Dedifferentiated amniotic fluid mesenchymal stem cell (primary cell): ENCODE measurements around the gene CCDC179.

ENCODE experiments used
- DNase-seq: peaks from one replicate; pipeline ENCODE4 v3.0.0-alpha.2; 2016; ENCODE audit errors: extremely low spot score

Gene CCDC179

DNA sequence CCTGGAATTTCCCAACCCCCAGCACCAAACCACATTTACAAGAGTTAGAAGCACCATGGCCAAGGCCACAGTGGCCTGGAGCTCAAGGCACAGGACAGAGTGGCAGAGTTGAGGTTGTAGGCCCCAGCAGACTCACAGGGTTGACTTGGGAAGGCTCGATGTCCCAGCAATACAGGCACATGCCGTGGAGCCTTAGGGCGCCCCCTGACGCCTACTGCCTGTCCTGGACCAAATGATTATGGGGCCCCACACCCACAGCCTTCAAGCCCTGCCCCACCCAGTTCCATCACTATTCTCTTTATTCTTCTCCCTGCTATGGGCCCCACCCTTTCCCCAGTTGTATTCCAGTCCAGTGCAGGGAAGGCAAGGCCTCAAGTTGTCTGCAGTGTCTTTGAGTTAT, at the start of gene CCDC179:
Gene CCDC179, minus strand, starts transcription at position 234 of the 400 bp plus-strand sequence. Its CDS starts 53 bp downstream, at position 181.
- DNase-seq: no peak

- no peak for DNase-seq
These were observed 43.5 kb upstream of the CCDC179 start for GRCh38 chr11:22903782-22904181.

DNA sequence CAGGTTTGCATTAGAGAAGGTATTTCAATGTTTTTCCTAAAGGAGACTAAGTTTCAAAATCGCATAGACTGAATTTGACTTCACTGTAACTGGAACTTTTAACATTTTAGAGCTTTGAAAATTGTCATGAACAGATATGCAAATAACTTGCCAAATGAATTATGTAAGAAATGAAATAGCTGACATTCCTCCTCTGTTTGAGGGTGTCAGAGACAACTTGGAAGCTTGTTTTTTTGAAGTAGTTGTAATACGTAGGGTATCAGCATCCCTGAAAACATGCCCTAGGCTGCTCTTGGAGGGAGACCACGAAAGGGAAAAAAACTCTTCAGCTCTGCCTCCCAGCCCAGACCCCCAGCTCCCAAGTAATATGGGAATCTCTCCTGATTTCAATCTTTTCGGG, 41.3 kb upstream of the CCDC179 start:
- no peak for DNase-seq

DNA sequence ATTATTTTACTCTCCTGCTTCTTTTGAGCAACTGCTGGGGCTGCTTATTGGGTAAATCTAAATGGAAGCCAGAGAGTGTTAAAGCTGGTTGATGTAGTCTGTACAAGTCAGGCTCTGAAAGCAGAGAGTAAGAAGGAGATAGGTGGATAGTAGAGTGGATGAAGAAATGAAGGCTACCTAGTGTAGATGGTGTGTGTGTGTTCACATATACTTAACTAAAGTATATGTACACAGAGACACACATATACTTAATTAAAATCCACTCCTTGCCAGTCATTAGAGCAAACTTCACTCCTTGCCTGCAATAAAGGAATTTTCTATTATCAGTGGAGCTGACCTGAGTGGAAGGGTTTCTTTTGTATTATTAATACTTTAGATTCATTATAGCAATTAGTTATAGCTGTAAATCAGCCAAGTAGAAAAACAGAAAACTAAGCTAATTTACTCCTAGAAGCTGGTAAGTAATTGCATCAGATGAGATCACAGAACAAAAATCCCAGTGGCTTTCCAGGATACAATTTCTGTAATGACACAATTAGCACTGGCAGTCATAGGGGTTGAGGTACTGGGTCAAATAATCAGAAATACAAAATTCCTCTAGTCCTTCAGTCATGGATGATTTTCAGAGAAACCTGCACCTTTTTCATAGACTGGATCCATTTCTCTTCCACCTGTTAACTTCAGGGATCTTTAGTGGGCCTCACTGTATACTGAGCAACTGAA, 40.7 kb upstream of the CCDC179 start:
- no peak for DNase-seq

DNA sequence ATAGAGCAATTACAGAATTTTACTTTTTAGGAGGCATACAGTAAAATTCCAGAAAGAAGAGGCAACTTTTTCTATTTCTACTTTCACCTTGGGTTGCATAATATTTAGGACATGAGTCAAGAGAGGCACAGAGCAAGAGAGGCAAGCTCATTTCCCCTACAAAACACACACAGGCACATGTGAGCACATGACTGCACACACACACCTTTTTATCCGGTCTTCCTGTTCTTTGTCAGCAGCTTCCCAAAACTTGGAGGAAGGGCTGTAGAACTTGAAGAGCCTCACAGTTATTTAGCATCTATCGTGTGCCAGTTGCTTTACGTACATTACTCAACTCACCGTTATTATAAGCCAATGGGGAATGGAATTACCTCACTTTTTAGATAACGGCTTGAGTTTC, 37.8 kb upstream of the CCDC179 start:
- DNase-seq: no peak

DNA sequence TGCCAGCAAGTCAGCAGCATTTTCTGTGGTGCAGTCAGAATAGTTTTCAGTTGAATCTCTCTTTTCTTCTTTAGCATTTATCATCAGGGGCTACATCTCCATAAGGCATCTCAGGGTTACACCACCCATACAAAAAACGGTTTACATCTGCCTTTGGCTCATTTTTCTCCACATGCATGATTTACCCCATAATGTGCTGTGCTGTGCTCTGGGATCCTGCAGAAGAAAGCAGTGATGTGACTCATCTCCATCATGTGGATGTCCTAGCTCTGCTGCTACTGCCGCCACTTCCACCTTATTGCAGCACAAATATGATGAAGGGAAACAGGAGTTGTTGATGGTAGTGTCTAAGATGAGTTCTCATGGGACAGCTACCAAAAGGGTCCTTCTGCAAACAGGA, 30.0 kb upstream of the CCDC179 start:
- DNase-seq: no peak

- DNase-seq: peak; percentile 73
These were observed 23.9 kb upstream of the CCDC179 start for GRCh38 chr11:22884217-22884616.

GRCh38 chr11:22879630-22880029, 19.4 kb upstream of the CCDC179 start:
- peak; percentile 67 for DNase-seq

GRCh38 chr11:22878604-22879003, 18.3 kb upstream of the CCDC179 start:
- no peak for DNase-seq

DNA sequence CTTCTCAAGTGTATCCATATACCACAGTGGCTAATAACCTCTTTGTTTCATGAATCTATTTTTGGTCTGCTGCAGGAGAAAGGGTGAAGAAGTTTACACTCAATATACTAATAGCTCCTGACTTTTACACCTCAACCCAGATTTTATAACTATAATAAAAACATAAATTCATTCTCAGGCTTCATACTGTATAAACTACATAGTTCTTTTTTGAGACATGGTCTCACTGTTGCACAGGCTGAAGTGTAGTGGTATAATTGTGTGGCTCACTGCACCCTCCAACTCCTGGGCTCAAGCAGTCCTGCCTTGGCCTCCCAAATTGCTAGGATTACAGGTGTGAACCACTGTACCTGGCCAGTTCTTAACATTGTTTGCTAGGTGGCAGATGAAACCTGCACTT, 17.8 kb upstream of the CCDC179 start:
- DNase-seq: no peak

DNA sequence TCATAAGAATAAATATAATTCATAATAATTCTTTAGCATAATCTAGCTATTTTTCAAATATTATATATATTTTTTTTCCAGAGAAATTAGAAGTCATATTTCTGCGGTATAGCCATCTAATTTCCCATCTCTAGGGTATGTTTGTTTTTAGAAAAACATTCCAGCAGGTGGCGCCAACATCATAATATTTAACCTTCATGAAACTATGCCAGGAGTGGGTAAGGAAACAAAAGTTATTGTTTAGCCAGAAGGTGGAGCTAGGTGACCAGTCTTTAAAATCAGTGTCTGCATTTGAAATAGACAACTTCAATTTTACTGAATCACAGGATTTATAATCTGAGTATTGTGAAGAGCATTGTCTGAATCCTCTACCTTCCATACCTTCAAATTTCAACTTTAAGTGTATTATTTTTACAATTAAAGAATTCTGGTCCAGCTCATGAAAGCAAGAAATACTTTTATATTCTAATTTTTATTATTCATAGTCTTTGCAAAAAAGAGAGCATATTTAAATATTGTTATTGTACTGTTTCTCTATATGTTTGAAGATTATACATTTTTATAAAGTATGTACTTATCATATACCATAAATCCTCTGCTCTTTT, 15.7 kb upstream of the CCDC179 start:
- peak; percentile 96 for DNase-seq

GRCh38 chr11:22869325-22869724, 9.1 kb upstream of the CCDC179 start:
- no peak for DNase-seq

GRCh38 chr11:22859756-22860155, 518 bp downstream of the CCDC179 start:
- DNase-seq: no peak

- no peak for DNase-seq
These were observed 8.8 kb downstream of the CCDC179 start for GRCh38 chr11:22851477-22851876.

- no peak for DNase-seq
These were observed 13.5 kb downstream of the CCDC179 start for GRCh38 chr11:22846726-22847125.

DNA sequence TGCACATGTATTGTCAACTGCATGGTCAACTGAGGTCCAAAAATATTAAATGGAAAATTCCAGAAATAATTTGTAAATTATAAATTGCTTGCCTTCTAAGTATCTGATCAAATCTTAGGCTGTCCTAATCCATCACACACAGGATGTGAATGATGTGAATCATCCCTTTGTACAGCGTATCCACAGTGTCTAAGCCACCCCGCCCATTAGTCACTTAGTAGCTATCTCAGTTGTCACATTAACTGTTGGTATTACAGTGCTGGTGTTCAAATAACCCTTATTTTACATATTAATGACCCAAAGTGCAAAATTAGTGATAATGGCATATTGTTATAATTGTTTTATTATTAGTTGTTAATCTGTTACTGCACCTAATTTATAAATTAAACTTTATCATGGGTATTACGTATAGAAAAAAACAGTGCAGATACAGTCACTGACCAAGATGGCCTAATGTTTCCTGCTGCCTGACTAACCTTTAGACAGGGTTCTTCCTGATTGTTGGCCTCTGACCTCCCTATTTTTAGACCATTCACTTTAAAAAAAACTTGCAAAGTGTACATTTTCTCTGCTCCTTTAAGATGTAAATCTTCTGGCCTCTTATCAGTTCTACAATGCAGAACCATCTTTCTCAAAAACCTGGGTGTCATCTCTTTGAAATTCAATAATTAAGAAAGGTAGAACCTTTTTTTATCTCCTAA, 27.8 kb downstream of the CCDC179 start:
- no peak for DNase-seq

- no peak for DNase-seq
These were observed 30.2 kb downstream of the CCDC179 start for GRCh38 chr11:22830082-22830414.

GRCh38 chr11:22829231-22830081, 30.8 kb downstream of the CCDC179 start, which contains the start of gene SVIP:
Gene SVIP (minus strand): TSS chr11:22829801. CDS start chr11:22829748, 53 bp downstream.
- DNase-seq: peak; percentile 81

- no peak for DNase-seq
These were observed 31.9 kb downstream of the CCDC179 start for GRCh38 chr11:22828373-22828772.

- DNase-seq: no peak
These were observed 38.1 kb downstream of the CCDC179 start for GRCh38 chr11:22822203-22822602.

- DNase-seq: no peak
These were observed 50.4 kb downstream of the CCDC179 start for GRCh38 chr11:22809893-22810292.

DNA sequence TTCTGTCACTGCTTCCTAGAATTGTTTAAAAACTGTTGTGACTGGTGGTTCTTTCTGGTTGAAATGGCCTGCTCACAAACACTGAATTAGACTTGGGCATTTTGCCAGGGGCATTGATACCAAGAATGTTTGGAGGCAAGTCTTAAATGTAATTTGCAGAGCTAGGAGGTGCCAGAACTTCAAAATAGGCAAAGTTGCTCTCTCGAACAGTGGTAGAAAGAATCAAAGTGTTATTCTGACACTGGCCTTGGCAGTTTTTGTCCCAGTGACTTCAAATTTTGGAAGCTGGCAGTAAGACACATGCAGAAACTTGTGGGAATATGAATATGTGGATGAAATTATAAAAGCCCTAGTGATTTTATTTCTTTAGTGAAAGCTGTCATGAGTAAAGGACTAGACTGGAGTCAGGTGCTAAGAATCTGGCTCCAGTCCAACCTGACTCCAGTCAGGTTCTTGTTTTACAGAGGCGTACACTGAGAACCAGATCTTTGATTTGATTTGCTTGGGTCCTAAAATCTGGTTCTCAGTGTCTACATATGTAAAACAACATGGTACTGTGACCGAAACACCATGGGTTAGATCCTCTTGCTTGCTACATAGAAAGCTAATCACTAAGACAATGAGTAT, 51.6 kb downstream of the CCDC179 start:
- no peak for DNase-seq
